GM21381 (cell line): ENCODE data around the gene HOXC9.

Experiments used
- ATAC-seq: cut with Tn5 transposase; IDR thresholded peaks from one replicate; pipeline ENCODE4 v1.9.1; 2021; ENCODE audit warnings: mild to moderate bottlenecking, moderate library complexity; ENCODE audit not compliant: unreplicated experiment

The HOXC9 gene

GRCh38 chr12:54024581-54025305 lies 24.8 kb downstream of the HOXC9 start:
- no peak for ATAC-seq

GRCh38 chr12:54025499-54026405 lies 25.8 kb downstream of the HOXC9 start:
- ATAC-seq = no peak

DNA sequence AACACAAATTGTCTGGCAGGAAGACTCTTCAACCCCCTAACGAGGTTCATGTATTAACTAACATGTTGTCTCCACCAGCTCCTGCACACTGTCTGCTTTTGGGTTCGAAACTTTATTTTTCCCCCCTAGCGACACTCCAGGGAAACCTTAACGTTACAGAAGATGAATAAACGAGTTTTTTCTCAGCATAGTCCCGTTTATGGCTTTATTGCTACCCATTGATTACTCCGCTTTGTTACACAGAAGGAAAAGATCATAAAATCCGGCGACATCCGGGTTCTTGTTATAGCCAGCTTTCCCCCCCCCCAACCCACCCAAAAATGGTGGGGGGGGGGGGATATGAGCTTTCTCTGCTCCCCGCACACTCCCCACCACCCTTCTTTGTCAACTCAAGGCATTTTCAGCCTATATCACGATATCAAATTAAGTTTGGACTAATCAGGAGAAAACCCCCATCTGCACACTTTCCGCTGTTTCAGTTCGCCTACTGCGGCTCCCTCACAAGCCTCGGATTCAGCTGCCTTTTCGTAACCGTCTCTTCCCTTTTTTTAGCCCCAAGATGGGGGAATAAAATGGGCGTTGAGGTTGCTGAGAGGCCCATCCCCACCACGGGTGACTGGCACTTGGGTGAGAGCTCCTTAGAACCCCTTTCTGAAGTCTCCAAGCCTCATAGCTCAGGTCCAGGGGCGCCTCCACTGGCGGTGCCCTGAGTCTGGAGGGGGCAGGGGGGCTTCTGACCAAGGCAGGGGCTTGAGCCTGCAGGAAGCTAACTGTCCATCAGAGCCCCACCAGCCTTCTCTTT lies 26.9 kb downstream of the HOXC9 start:
- ATAC-seq = no peak

GRCh38 chr12:54027442-54027786 lies 27.5 kb downstream of the HOXC9 start:
- ATAC-seq = no peak

DNA sequence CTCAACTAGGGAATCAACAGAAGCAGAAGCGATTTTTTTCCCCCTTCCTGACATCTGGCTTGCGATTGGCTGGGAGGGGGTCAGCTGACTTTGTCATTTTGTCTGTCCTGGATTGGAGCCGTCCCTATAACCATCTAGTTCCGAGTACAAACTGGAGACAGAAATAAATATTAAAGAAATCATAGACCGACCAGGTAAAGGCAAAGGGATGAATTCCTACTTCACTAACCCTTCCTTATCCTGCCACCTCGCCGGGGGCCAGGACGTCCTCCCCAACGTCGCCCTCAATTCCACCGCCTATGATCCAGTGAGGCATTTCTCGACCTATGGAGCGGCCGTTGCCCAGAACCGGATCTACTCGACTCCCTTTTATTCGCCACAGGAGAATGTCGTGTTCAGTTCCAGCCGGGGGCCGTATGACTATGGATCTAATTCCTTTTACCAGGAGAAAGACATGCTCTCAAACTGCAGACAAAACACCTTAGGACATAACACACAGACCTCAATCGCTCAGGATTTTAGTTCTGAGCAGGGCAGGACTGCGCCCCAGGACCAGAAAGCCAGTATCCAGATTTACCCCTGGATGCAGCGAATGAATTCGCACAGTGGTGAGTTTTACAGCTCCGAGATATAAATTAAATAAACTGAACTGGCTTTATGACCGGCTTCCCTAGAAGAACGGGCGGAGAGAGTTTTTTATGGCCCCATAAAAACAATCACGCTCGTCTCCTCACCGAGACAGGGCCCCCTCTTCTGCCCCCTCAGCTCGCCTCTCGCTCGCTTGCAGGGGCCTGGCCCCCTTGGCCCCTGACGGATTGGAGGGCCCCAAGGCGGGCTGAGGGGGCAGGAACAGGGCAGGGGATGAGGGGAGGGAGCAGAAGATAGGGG lies 28.6 kb downstream of the HOXC9 start, which contains the start of gene HOXC6:
TSS of gene HOXC6 (plus strand) at position 127 of the 888 bp plus-strand sequence. CDS start at position 209, 82 bp downstream.
- no peak for ATAC-seq

- ATAC-seq = no peak
Measured at GRCh38 chr12:54029529-54030441, 29.8 kb downstream of the HOXC9 start.

DNA sequence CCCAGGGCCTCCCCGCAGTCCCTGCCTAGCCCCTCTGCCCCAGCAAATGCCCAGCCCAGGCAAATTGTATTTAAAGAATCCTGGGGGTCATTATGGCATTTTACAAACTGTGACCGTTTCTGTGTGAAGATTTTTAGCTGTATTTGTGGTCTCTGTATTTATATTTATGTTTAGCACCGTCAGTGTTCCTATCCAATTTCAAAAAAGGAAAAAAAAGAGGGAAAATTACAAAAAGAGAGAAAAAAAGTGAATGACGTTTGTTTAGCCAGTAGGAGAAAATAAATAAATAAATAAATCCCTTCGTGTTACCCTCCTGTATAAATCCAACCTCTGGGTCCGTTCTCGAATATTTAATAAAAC lies 30.5 kb downstream of the HOXC9 start:
- ATAC-seq = no peak

- ATAC-seq = no peak
Measured at GRCh38 chr12:54030889-54031471, 31.0 kb downstream of the HOXC9 start.

DNA sequence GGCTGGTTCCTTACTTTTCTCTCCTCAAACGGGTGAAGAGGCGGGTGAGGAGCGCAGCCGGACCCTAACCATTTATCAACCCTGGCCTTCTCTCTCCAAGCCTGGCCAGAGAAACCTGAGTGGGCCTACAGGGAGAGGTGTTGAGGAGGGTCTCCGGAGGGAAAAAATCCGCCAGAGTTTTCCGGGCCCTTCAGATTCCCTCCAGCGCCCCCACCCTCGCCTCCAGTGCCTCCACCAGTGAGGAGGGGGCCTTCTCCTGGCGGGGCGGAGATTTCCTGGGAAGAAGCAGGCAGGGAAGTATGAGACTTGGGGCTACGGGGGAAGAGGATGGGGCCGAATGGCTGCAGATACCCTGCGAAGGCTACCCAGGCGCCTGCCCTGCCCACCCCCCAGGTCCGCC lies 31.5 kb downstream of the HOXC9 start:
- no peak for ATAC-seq

GRCh38 chr12:54032086-54032619 lies 32.2 kb downstream of the HOXC9 start:
- ATAC-seq = no peak

GRCh38 chr12:54032627-54033100 lies 32.7 kb downstream of the HOXC9 start, which contains the start of gene HOXC5:
TSS of gene HOXC5 (plus strand) at chr12:54033050. CDS start at chr12:54033123, 73 bp downstream.
- ATAC-seq = no peak

DNA sequence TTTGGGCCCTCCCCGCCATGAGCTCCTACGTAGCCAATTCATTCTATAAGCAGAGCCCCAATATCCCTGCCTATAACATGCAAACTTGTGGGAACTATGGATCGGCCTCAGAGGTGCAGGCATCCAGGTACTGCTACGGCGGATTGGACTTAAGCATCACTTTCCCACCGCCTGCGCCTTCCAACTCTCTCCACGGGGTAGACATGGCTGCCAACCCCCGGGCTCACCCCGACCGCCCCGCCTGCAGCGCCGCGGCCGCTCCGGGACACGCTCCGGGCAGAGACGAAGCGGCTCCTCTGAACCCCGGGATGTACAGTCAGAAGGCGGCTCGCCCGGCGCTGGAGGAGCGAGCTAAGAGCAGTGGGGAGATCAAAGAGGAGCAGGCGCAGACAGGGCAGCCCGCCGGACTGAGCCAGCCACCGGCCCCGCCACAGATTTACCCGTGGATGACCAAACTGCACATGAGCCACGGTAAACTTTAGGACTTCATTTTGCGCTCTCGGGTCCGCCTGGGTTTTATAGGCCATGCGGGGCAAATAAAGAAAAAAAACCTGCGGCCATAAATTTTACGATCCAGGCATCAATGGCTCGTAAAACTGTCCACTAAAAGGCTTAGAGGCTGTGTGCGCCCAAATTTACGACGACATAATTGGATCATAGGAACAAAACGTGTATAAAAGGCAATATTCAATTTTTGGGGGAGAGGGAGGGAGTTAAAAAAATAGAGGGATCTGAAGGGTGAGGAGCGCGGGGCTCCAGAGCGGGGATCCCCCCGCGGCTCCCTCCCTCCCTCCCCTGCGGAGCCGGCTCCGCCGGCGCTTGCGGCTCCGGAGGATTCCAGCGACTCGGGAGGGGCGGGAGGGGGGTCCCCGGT lies 33.4 kb downstream of the HOXC9 start:
- ATAC-seq = no peak

DNA sequence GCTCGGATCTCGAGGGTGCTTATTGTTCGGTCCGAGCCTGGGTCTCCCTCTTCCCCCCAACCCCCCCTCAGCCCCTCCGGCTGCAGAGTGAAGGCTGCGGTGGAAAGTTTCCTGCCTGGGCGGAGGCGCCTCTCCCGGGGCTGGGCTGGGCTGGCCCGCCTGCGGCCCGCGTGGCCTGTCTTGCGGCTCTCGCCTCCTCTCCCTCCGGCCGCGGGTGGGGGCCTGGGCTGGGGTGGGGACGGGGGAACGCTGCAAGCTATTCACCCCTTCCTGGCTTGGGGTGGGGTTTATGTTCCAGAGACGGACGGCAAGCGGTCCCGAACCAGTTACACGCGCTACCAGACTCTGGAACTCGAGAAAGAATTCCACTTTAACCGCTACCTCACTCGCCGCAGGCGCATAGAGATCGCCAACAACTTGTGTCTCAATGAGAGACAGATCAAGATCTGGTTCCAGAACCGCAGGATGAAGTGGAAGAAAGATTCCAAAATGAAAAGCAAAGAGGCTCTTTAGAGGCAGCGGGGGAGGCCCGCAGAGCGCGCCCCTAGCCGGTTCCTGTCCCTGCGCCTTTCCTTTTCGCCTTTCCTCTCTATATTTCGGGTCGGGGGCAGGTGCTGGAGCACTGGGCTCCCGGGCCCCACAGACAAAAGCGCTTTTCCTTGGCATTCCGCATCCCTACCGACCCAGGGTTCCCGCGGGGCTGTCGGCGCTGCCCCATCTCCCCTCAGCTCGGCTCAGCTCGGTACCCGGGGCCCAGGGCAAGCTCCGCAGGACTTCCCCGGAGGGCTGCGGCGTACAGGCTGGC lies 34.2 kb downstream of the HOXC9 start:
- ATAC-seq = no peak

DNA sequence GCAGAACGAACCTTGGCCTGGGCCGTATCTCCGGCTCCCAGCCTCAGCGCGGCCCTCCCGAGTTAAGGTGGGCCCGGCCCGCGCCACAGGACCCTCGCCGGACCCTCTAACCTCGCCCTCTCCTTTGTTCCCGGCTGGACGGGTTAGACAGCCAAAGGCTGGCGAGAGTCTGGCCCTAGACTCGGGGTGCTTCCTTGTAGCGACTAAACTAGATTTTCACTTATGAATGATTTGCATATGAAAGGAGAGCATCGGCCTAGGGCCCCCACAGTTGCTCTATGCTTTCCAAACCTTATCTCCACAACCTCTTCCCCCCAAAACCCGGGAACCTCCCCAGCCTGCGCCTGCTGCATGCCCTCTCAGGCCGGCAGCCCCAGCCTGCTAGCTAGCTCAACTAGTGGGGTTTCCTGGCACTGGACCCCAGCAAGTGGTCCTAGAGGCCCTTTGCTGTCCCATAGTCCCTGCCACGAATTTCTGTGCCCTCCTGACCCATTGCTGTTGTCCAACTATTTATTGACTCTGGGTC lies 34.9 kb downstream of the HOXC9 start:
- ATAC-seq = no peak

DNA sequence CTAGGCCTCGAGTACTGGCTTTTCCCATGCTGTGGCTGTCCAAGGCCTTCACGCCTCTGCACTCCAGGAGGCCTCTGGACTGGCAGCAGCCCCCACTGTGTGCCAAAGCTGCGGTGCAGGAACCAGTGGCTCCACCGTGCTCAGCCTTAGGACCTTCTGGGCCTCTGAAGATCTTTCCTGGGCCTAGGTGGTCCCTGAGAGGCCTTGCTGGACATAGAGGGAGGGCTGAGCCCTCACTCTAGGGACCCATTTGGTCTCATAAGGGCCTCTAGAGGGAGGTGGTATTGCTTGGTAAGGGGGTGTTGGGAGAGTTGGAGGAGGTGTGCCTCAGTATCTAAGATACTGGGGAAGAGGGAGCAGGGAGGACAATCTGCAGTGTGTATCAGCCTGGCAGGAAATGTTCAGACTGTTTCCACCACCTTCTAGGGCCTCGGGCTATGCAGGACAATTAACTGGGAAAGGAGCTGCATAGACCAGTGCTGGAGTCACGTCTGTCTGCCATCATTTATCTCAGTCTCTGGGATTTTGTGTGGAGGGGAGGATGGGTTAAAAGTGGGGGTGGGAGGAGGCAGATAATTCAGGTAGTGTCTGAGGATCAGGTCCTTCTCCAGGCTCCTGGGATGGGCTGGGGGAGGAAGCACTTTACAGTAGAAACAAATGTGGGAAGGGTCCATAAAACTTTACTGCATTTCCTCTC lies 35.8 kb downstream of the HOXC9 start:
- no peak for ATAC-seq
